Transverse colon (tissue), 4 donors: ENCODE data around the gene CKB. TPM values are rescaled to one million over a fixed set of nuclear protein-coding genes. Genes with fewer than 3 reads are reported as not detected.

Experiments
- DNase-seq: peaks from one replicate; pipeline ENCODE4 v3.0.0-alpha.2; 2019
- H3K27ac ChIP-seq, 4 donors: fragments of 200-600 bp; sonication (generic); 2 replicates each; pipeline ENCODE4 v1.5.1; 2016 to 2018; ENCODE audit warnings: inconsistent platforms in 4 of 4
- H3K27me3 ChIP-seq: fragments of 200-600 bp; sonication (generic); 2 replicates; pipeline ENCODE4 v1.5.1; 2017; ENCODE audit warnings: inconsistent platforms
- H3K36me3 ChIP-seq, 4 donors: fragments of 200-600 bp; sonication (generic); 2 replicates each; pipeline ENCODE4 v1.5.1; 2017 to 2019; ENCODE audit warnings: inconsistent platforms in 4 of 4
- H3K4me1 ChIP-seq, 4 donors: fragments of 200-600 bp; sonication (generic); 2 replicates each; pipeline ENCODE4 v1.5.1; 2017 to 2020; ENCODE audit warnings: inconsistent platforms in 4 of 4
- H3K4me3 ChIP-seq, 4 donors: fragments of 200-600 bp; sonication (generic); 1 replicate in 1 of 4; 2 replicates in 3 of 4; pipeline versions ENCODE4 v1.5.1 to v1.6.1; 2017 to 2019; ENCODE audit warnings: inconsistent platforms in 4 of 4
- H3K9me3 ChIP-seq, 2 donors: fragments of 200-600 bp; sonication (generic); 2 replicates each; pipeline ENCODE4 v1.5.1; 2017 to 2019; ENCODE audit warnings: inconsistent platforms in 2 of 2
- CTCF ChIP-seq, 5 experiments: fragments of 200-600 bp in 3 of 5; fragments of 450-650 bp in 2 of 5; sonication (generic) in 3 of 5; IDR thresholded peaks; 1 replicate in 2 of 5; 2 replicates in 3 of 5; pipeline ENCODE4 v1.5.1; 2016 to 2017; ENCODE audit warnings: antibody characterized with exemption in 5 of 5, inconsistent platforms in 3 of 5, mild to moderate bottlenecking in 2 of 5, moderate library complexity in 1 of 5
- EP300 ChIP-seq: sonication (generic); formaldehyde crosslinking; IDR thresholded peaks from one replicate; pipeline ENCODE4 v1.6.1; 2017; ENCODE audit warnings: antibody characterized with exemption, low read depth
- POLR2A ChIP-seq: fragments of 450-650 bp; IDR thresholded peaks from one replicate; pipeline ENCODE4 v1.6.1; 2016; ENCODE audit warnings: antibody characterized with exemption, mild to moderate bottlenecking, moderate library complexity
- POLR2AphosphoS5 ChIP-seq, 3 donors: sonication (generic); formaldehyde crosslinking; IDR thresholded peaks; one replicate each; pipeline ENCODE4 v1.6.1; 2016; ENCODE audit warnings: antibody characterized with exemption in 3 of 3
- WGBS, 2 donors: methylation state at CpG; one replicate each; pipeline ENCODE4 v1.1.5; 2018; ENCODE audit warnings: low coverage in 1 of 2; 5-methylcytosine and 5-hydroxymethylcytosine counted together
- in situ Hi-C, 4 donors: fragments of 200-750 bp; cut with MboI; loops; one replicate each; pipeline versions ENCODE4 v1.15.0 to v1.15.1; 2017; ENCODE audit warnings: low sequenced_read_pairs in 3 of 4, low pct_ligation_motif_present in 1 of 4, low pct_unique_long_range_greater_than_20kb in 1 of 4
- intact Hi-C: fragments of 100-400 bp; cut with DNase I; formaldehyde crosslinking; loops from one replicate; pipeline ENCODE4 v1.15.1; 2023; ENCODE audit warnings: low total_unique reads
- total RNA-seq, 4 donors: library from RNA; depleted of rRNA; stranded (reverse); fragments of >200 nt; gene quantifications; one replicate each; pipeline ENCODE4 v1.1.0, GENCODE V29; 2016

CKB gene
- total RNA-seq, 4 donors from 2014 or later, result 504 to 5,877 (median 3,263) TPM

GRCh38 chr14:103483600-103483999 lies 39.0 kb downstream of the CKB start:
- Histone ChIP-seq H3K27ac (no peak overlapping the region), H3K36me3 (peaks cover 0 to 45% (median 19%) of the 10 kb centered on the region in 4 donors), H3K27me3 (no peaks in the 10 kb centered on the region), H3K9me3 (no peaks in the 10 kb centered on the region), H3K4me3 (no peak overlapping the region), H3K4me1 (no peaks in the 10 kb centered on the region)
- DNase-seq, result no peak
- intact Hi-C loops, result no loop called here
- WGBS, 2 donors, result 53 to 65% methylated on average over 5 of the region's 5 CpGs
- in situ Hi-C loops, result no loop called here
- no peak for TF ChIP-seq POLR2A
- TF ChIP-seq CTCF (IDR thresholded peaks at IDR 0.05), result no peak
- TF ChIP-seq EP300, result no peak
- TF ChIP-seq POLR2AphosphoS5 (IDR thresholded peaks at IDR 0.05), result no peak

GRCh38 chr14:103480595-103480994 lies 42.0 kb downstream of the CKB start:
- no peak for TF ChIP-seq CTCF (IDR thresholded peaks at IDR 0.05)
- TF ChIP-seq EP300, result no peak
- no peak for TF ChIP-seq POLR2A
- no peak for TF ChIP-seq POLR2AphosphoS5 (IDR thresholded peaks at IDR 0.05)
- no peaks in the 10 kb centered on the region for H3K4me1 ChIP-seq
- DNase-seq, result no peak
- in situ Hi-C loops (no loop called here), intact Hi-C loops (no loop called here)
- H3K27ac ChIP-seq, result no peak overlapping the region
- peaks cover 0 to 61% (median 27%) of the 10 kb centered on the region in 4 donors for H3K36me3 ChIP-seq
- H3K27me3 ChIP-seq, result no peaks in the 10 kb centered on the region
- WGBS, 2 donors, result 70 to 71% methylated on average over 3 of the region's 3 CpGs
- no peak overlapping the region for H3K4me3 ChIP-seq
- H3K9me3 ChIP-seq, result no peaks in the 10 kb centered on the region

- Histone ChIP-seq H3K27ac (no peak overlapping the region), H3K27me3 (no peaks in the 10 kb centered on the region), H3K36me3 (peaks cover 0 to 62% (median 29%) of the 10 kb centered on the region in 4 donors), H3K4me3 (no peak overlapping the region), H3K4me1 (no peaks in the 10 kb centered on the region), H3K9me3 (no peaks in the 10 kb centered on the region)
- no peak for DNase-seq
- TF ChIP-seq POLR2A (no peak), CTCF (IDR thresholded peaks at IDR 0.05) (no peak), EP300 (no peak), POLR2AphosphoS5 (IDR thresholded peaks at IDR 0.05) (no peak)
- intact Hi-C loops, result no loop called here
- in situ Hi-C loops, result no loop called here
- WGBS, 2 donors, result 77 to 83% methylated on average over 4 to 5 of the region's 5 CpGs
Observed at GRCh38 chr14:103476631-103477030, 46.0 kb downstream of the CKB start.

GRCh38 chr14:103476065-103476464 lies 46.6 kb downstream of the CKB start:
- TF ChIP-seq EP300, result no peak
- no peak for TF ChIP-seq POLR2AphosphoS5 (IDR thresholded peaks at IDR 0.05)
- TF ChIP-seq CTCF (IDR thresholded peaks at IDR 0.05), result no peak
- TF ChIP-seq POLR2A, result no peak
- Histone ChIP-seq H3K9me3 (no peaks in the 10 kb centered on the region), H3K4me3 (no peak overlapping the region), H3K27me3 (no peaks in the 10 kb centered on the region), H3K36me3 (peaks cover 0 to 63% (median 28%) of the 10 kb centered on the region in 4 donors), H3K27ac (no peak overlapping the region), H3K4me1 (no peaks in the 10 kb centered on the region)
- intact Hi-C loops, result no loop called here
- no peak for DNase-seq
- 85 to 90% methylated on average over 3 of the region's 3 CpGs for WGBS, 2 donors
- in situ Hi-C loops, result no loop called here
